Sigmoid colon (tissue), 7 donors: ENCODE data around the gene UBE2N. TPM values are rescaled to one million over a fixed set of nuclear protein-coding genes. Genes with fewer than 3 reads are reported as not detected.

Experiments
- DNase-seq: peaks from one replicate; pipeline ENCODE4 v3.0.0-alpha.2; 2019
- H3K27ac ChIP-seq, 4 donors: fragments of 200-600 bp; sonication (generic); one replicate each; pipeline ENCODE4 v1.5.1; 2016 to 2019; ENCODE audit warnings: mild to moderate bottlenecking in 1 of 4
- H3K27me3 ChIP-seq, 3 donors: fragments of 200-600 bp; sonication (generic); one replicate each; pipeline ENCODE4 v1.5.1; 2019; ENCODE audit warnings: mild to moderate bottlenecking in 1 of 3
- H3K36me3 ChIP-seq, 4 donors: fragments of 200-600 bp; sonication (generic); one replicate each; pipeline ENCODE4 v1.5.1; 2016 to 2019
- H3K4me1 ChIP-seq, 4 donors: fragments of 200-600 bp; sonication (generic); one replicate each; pipeline ENCODE4 v1.5.1; 2017 to 2019
- H3K4me3 ChIP-seq, 4 donors: fragments of 200-600 bp; sonication (generic); one replicate each; pipeline ENCODE4 v1.5.1; 2017 to 2019; ENCODE audit warnings: mild to moderate bottlenecking in 2 of 4, moderate library complexity in 1 of 4
- H3K9me3 ChIP-seq, 4 donors: fragments of 200-600 bp in 3 of 4; sonication (generic) in 3 of 4; one replicate each; pipeline versions ENCODE4 v1.5.1 to v1.6.1; 2013 to 2019
- EP300 ChIP-seq, 4 donors: sonication (generic); formaldehyde crosslinking; IDR thresholded peaks; one replicate each; pipeline ENCODE4 v1.6.1; 2017; ENCODE audit warnings: antibody characterized with exemption in 4 of 4
- POLR2A ChIP-seq, 2 donors: fragments of 450-650 bp; IDR thresholded peaks; one replicate each; pipeline ENCODE4 v1.6.1; 2016; ENCODE audit warnings: antibody characterized with exemption in 2 of 2, mild to moderate bottlenecking in 2 of 2, moderate library complexity in 2 of 2
- POLR2AphosphoS5 ChIP-seq, 4 donors: sonication (generic); formaldehyde crosslinking; IDR thresholded peaks; one replicate each; pipeline ENCODE4 v1.6.1; 2017; ENCODE audit warnings: antibody characterized with exemption in 4 of 4
- WGBS, 2 donors: extraction: QIAGEN DNeasy Blood & Tissue Kit; methylation state at CpG; one replicate each; pipeline ENCODE4 v1.1.7; 2013; 5-methylcytosine and 5-hydroxymethylcytosine counted together
- intact Hi-C: fragments of 100-400 bp; cut with DNase I; formaldehyde crosslinking; loops from one replicate; pipeline ENCODE4 v1.15.1; 2023
- polyA plus RNA-seq, 3 donors: library from polyadenylated mRNA; stranded (reverse); fragments of 200-250 nt; gene quantifications; one replicate each; pipeline ENCODE4 v1.2.3, GENCODE V29; 2013
- total RNA-seq, 4 donors: library from RNA; depleted of rRNA; stranded (reverse); fragments of >200 nt; gene quantifications; one replicate each; pipeline ENCODE4 v1.1.0, GENCODE V29; 2016
- TF ChIP-seq, protein P1 (sequence below), 4 experiments: fragments of 450-650 bp in 3 of 4; fragments of 200-600 bp in 1 of 4; IDR thresholded peaks; one replicate each; pipeline ENCODE4 v1.5.1; 2016 to 2019; ENCODE audit warnings: antibody characterized with exemption in 4 of 4, mild to moderate bottlenecking in 3 of 4, moderate library complexity in 2 of 4
- donor health status: healthy with polysubstance abuse.
- donor health status: Bipolar disorder and iron deficiency.
- donor health status: healthy.

The UBE2N gene
- total and polyA plus RNA-seq, 7 donors = 23.0 to 102 (median 28.0) TPM

DNA sequence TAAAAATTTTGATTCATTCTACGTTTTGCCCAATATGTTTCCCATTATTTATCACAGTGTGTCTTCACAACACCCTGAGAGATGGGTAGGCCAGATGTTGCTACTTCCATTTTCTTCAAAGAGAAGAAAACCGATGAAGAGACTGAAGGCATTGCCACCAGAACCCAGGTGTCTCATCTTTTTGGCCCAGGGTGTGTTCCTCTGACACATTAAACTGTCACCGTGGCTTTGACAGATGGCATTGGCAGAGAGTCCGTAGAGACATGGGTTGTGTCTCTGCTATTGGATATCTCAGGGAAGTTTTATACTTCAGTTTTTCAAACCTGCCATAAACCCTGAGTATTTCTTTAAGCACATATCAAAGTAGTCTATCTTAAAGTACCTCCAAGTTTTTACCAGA, 75.3 kb downstream of the UBE2N start:
- TF ChIP-seq POLR2AphosphoS5 (IDR thresholded peaks at IDR 0.05) (no peak), EP300 (IDR thresholded peaks at IDR 0.05) (no peak)
- TF ChIP-seq, protein P1, sequence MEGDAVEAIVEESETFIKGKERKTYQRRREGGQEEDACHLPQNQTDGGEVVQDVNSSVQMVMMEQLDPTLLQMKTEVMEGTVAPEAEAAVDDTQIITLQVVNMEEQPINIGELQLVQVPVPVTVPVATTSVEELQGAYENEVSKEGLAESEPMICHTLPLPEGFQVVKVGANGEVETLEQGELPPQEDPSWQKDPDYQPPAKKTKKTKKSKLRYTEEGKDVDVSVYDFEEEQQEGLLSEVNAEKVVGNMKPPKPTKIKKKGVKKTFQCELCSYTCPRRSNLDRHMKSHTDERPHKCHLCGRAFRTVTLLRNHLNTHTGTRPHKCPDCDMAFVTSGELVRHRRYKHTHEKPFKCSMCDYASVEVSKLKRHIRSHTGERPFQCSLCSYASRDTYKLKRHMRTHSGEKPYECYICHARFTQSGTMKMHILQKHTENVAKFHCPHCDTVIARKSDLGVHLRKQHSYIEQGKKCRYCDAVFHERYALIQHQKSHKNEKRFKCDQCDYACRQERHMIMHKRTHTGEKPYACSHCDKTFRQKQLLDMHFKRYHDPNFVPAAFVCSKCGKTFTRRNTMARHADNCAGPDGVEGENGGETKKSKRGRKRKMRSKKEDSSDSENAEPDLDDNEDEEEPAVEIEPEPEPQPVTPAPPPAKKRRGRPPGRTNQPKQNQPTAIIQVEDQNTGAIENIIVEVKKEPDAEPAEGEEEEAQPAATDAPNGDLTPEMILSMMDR (IDR thresholded peaks at IDR 0.05) = no peak
- Histone ChIP-seq H3K4me1 (no peaks in the 10 kb centered on the region), H3K27ac (no peak overlapping the region), H3K36me3 (no peaks in the 10 kb centered on the region), H3K4me3 (no peak overlapping the region), H3K9me3 (no peaks in the 10 kb centered on the region), H3K27me3 (no peaks in the 10 kb centered on the region)
- intact Hi-C loops = no loop called here
- DNase-seq = no peak
- 76 to 85% methylated on average over 4 of the region's 4 CpGs for WGBS, 2 donors

DNA sequence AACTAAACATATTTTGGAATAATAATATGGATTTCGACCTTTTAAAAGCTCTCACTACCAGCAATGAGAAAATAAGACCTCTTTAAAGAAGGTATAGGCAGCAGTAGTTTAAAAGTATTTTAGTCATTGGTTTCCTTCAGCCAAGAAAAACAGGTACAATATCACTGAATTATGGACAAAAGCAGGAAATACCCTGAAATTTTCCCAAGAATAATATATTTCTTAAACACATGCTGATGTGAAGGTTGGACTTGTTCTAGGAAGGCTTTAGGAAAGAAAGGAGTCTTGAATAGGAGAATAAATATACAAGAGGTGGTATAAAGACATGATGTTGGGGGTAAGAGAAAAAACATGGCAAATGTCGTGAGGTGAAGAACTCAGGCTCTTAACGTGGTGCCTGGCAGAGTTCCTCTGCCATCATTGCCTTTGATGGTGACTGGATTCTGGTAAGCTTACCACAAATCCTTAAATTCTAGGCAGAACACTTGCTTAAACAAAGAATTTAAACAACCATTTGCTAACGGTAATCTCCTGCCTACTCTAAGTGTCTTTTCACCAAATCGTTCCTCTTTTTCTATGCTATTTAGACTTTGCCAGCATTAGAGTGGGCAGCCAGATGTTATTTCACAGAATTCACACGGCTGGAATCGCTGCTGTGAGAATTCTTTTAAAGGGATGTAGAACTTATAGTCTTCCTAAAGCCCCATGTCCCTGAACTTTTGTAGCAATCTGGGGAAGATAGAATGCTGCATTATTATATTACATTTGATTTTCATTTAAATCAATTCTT, 75.9 kb downstream of the UBE2N start:
- no peak overlapping the region for H3K27ac ChIP-seq
- DNase-seq = no peak
- no peaks in the 10 kb centered on the region for H3K9me3 ChIP-seq
- H3K27me3 ChIP-seq = no peaks in the 10 kb centered on the region
- TF ChIP-seq, protein P1 (IDR thresholded peaks at IDR 0.05) = no peak
- TF ChIP-seq POLR2AphosphoS5 (IDR thresholded peaks at IDR 0.05) (no peak), EP300 (IDR thresholded peaks at IDR 0.05) (no peak), POLR2A (IDR thresholded peaks at IDR 0.05) (no peak)
- H3K4me3 ChIP-seq = no peak overlapping the region
- intact Hi-C loops = no loop called here
- H3K36me3 ChIP-seq = no peaks in the 10 kb centered on the region
- WGBS, 2 donors = 78 to 88% methylated on average over 7 of the region's 7 CpGs
- peaks cover 0 to under 1% (median 0%) of the 10 kb centered on the region in 4 donors for H3K4me1 ChIP-seq

DNA sequence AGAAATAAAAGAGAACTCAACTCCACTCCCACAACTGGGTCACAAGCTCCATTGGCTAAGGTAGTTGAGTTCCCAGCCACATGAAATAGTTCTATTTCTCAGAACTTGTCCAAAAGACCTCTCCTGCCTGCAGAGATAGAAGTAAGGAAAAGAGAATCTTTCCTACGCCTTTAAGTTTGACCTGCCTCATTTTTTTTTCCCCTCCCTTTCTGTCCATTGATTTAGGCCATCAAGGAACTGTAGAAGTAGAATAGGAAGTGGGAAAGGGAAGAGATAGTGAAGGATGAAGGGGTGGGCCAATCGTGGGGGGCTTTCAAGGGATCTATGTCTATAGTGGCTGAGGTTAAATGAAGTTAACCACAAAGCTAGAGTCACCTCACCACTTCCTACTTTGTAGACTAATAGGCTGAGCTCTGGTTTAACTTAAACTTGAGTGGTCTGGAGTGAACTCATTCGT, 77.9 kb downstream of the UBE2N start:
- Histone ChIP-seq H3K27ac (no peak overlapping the region), H3K9me3 (no peaks in the 10 kb centered on the region), H3K27me3 (no peaks in the 10 kb centered on the region), H3K4me3 (no peak overlapping the region), H3K4me1 (peaks cover 0 to 9% (median 0%) of the 10 kb centered on the region in 4 donors), H3K36me3 (no peaks in the 10 kb centered on the region)
- intact Hi-C loops = no loop called here
- TF ChIP-seq POLR2A (IDR thresholded peaks at IDR 0.05) (no peak), EP300 (IDR thresholded peaks at IDR 0.05) (no peak), POLR2AphosphoS5 (IDR thresholded peaks at IDR 0.05) (no peak)
- TF ChIP-seq, protein P1 (IDR thresholded peaks at IDR 0.05) = no peak
- DNase-seq = no peak
- 52 to 83% methylated on average over 3 of the region's 3 CpGs for WGBS, 2 donors

DNA sequence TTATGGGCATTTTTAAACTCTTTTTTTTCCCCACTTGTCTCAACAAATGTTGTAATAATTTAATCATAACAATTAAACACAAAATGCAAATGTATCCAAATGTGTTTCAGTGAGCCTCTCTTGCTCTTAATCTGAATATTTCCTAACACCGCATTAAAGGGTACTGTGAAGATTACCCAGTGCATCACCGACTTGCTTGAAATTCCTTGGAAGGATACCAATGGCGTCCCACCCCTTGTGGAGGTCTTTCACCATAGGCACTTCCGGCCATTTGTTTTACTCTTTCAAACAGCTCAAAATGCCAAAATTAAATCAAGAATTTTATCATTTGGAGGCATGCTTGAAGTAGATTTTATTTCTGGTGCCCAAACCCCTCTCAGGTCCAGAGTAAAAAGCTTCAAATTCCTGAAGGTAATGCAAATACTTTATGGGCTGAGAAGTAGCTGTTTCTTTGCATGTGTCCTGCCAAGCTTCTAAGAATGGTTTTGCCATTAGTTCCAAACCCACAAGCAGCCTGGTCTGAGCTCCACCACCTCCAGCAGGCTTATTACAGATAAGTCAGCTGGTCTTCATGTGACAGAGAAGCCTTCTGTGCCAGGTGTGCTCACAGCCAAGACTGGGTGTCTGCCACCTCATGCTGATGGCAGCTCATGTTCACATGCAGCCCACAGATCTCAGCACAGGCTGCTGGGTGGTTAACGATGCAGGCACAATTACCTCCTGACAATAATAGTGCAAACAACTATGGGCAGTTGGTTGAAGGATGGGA, 80.4 kb downstream of the UBE2N start:
- intact Hi-C loops = no loop called here
- no peak overlapping the region for H3K27ac ChIP-seq

More for the DNA sequence above, 80.4 kb downstream of the UBE2N start:
- H3K36me3 ChIP-seq = no peaks in the 10 kb centered on the region
- no peaks in the 10 kb centered on the region for H3K9me3 ChIP-seq
- peaks cover 0 to 9% (median 0%) of the 10 kb centered on the region in 4 donors for H3K4me1 ChIP-seq
- H3K4me3 ChIP-seq = no peak overlapping the region
- WGBS, 2 donors = 78 to 82% methylated on average over 5 of the region's 5 CpGs
- DNase-seq = no peak
- H3K27me3 ChIP-seq = no peaks in the 10 kb centered on the region
- TF ChIP-seq POLR2AphosphoS5 (IDR thresholded peaks at IDR 0.05) (no peak), POLR2A (IDR thresholded peaks at IDR 0.05) (no peak), EP300 (IDR thresholded peaks at IDR 0.05) (no peak)
- TF ChIP-seq, protein P1 (IDR thresholded peaks at IDR 0.05) = no peak
